H9 (cell line): ENCODE data around the gene SSTR4. TPM values are rescaled to one million over a fixed set of nuclear protein-coding genes. Genes with fewer than 3 reads are reported as not detected.

Experiments used
- DNase-seq: peaks from one replicate; pipeline ENCODE4 v3.0.0-alpha.2; 2017
- H2AFZ ChIP-seq: one replicate; pipeline ENCODE4 v1.6.1; 2013; ENCODE audit warnings: mild to moderate bottlenecking, low read length, control low read depth, moderate library complexity
- H2AK5ac ChIP-seq: 2 replicates; pipeline ENCODE4 v1.6.1; 2013; ENCODE audit warnings: low read length, control low read depth, mixed read lengths; ENCODE audit not compliant: insufficient read length
- H2BK120ac ChIP-seq: one replicate; pipeline ENCODE4 v1.6.1; 2013; ENCODE audit warnings: low read depth, mild to moderate bottlenecking, low read length, control low read depth, inconsistent platforms; ENCODE audit not compliant: poor library complexity, severe bottlenecking
- H2BK12ac ChIP-seq: 2 replicates; pipeline ENCODE4 v1.6.1; 2013; ENCODE audit warnings: low read length, control low read depth, mixed read lengths, low read depth; ENCODE audit not compliant: insufficient read length
- H2BK15ac ChIP-seq: 2 replicates; pipeline ENCODE4 v1.6.1; 2013; ENCODE audit warnings: low read depth, low read length, control low read depth
- H2BK20ac ChIP-seq: one replicate; pipeline ENCODE4 v1.6.1; 2013; ENCODE audit warnings: low read depth, mild to moderate bottlenecking, low read length, control low read depth, inconsistent platforms; ENCODE audit not compliant: poor library complexity, severe bottlenecking
- H2BK5ac ChIP-seq: 2 replicates; pipeline ENCODE4 v1.6.1; 2013; ENCODE audit warnings: low read length, control low read depth, mixed read lengths; ENCODE audit not compliant: insufficient read length
- H3K14ac ChIP-seq: 2 replicates; pipeline ENCODE4 v1.6.1; 2013; ENCODE audit warnings: low read length, control low read depth; ENCODE audit not compliant: insufficient read depth
- H3K18ac ChIP-seq: 2 replicates; pipeline ENCODE4 v1.6.1; 2013; ENCODE audit warnings: low read depth, mild to moderate bottlenecking, mixed read lengths, low read length, control low read depth; ENCODE audit not compliant: insufficient read length
- H3K23ac ChIP-seq: 2 replicates; pipeline ENCODE4 v1.6.1; 2013; ENCODE audit warnings: low read length, control low read depth, mixed read lengths, low read depth; ENCODE audit not compliant: insufficient read length
- H3K23me2 ChIP-seq: 2 replicates; pipeline ENCODE4 v1.6.1; 2013; ENCODE audit warnings: low read depth, mild to moderate bottlenecking, mixed read lengths, low read length, control low read depth; ENCODE audit not compliant: insufficient read length, poor library complexity, severe bottlenecking
- H3K27ac ChIP-seq: 2 replicates; pipeline ENCODE4 v1.5.1; 2013; ENCODE audit warnings: low read length, control low read depth, mixed read lengths, low read depth; ENCODE audit not compliant: insufficient read length
- H3K27me3 ChIP-seq: 2 replicates; pipeline ENCODE4 v1.6.1; 2013; ENCODE audit warnings: low read length, control low read depth, inconsistent platforms; ENCODE audit not compliant: insufficient read depth
- H3K4ac ChIP-seq: 2 replicates; pipeline ENCODE4 v1.6.1; 2013; ENCODE audit warnings: low read depth, mild to moderate bottlenecking, control low read depth, inconsistent platforms, low read length, moderate library complexity
- H3K4me1 ChIP-seq: 2 replicates; pipeline ENCODE4 v1.6.1; 2013; ENCODE audit warnings: low read length, control low read depth, inconsistent platforms; ENCODE audit not compliant: insufficient read depth
- H3K4me2 ChIP-seq: 2 replicates; pipeline ENCODE4 v1.6.1; 2013; ENCODE audit warnings: low read length, control low read depth, mixed read lengths; ENCODE audit not compliant: insufficient read length, insufficient read depth
- H3K56ac ChIP-seq: 2 replicates; pipeline ENCODE4 v1.6.1; 2013; ENCODE audit warnings: low read depth, mild to moderate bottlenecking, mixed read lengths, low read length, control low read depth; ENCODE audit not compliant: insufficient read length
- H3K79me1 ChIP-seq: 2 replicates; pipeline ENCODE4 v1.6.1; 2013; ENCODE audit warnings: low read depth, mild to moderate bottlenecking, moderate library complexity, low read length, control low read depth, inconsistent platforms; ENCODE audit not compliant: insufficient read depth, poor library complexity, severe bottlenecking
- H3K79me2 ChIP-seq: 2 replicates; pipeline ENCODE4 v1.6.1; 2013; ENCODE audit warnings: low read length, control low read depth, inconsistent platforms; ENCODE audit not compliant: insufficient read depth
- H3K9ac ChIP-seq: 2 replicates; pipeline ENCODE4 v1.6.1; 2013; ENCODE audit warnings: low read length, control low read depth, mixed read lengths; ENCODE audit not compliant: insufficient read length; ENCODE audit errors: extremely low read depth
- H3K9me3 ChIP-seq: one replicate; pipeline ENCODE4 v1.6.1; 2013; ENCODE audit warnings: low read depth, low read length, inconsistent platforms; ENCODE audit not compliant: control insufficient read depth
- H3T11ph ChIP-seq: one replicate; pipeline ENCODE4 v1.6.1; 2013; ENCODE audit warnings: mild to moderate bottlenecking, low read length, control low read depth, inconsistent platforms
- H4K20me1 ChIP-seq: one replicate; pipeline ENCODE4 v1.6.1; 2013; ENCODE audit not compliant: control insufficient read depth, insufficient read length, insufficient read depth
- H4K5ac ChIP-seq: 2 replicates; pipeline ENCODE4 v1.6.1; 2013; ENCODE audit warnings: low read depth, mild to moderate bottlenecking, mixed read lengths, low read length, control low read depth; ENCODE audit not compliant: insufficient read length
- H4K8ac ChIP-seq: replicated peaks from 2 replicates; pipeline ENCODE4 v1.6.1; 2013; ENCODE audit warnings: low read length, control low read depth, mixed read lengths, low read depth; ENCODE audit not compliant: insufficient read length
- H4K91ac ChIP-seq: 2 replicates; pipeline ENCODE4 v1.6.1; 2013; ENCODE audit warnings: low read depth, mild to moderate bottlenecking, moderate library complexity, mixed read lengths, low read length, control low read depth; ENCODE audit not compliant: insufficient read length
- H3K27ac Mint-ChIP-seq, 3 experiments: 2 replicates in 2 of 3; 3 replicates in 1 of 3; pipeline ENCODE4 v1.8.0; 2020 to 2021; ENCODE audit warnings: mixed read lengths in 3 of 3, mild to moderate bottlenecking in 1 of 3, moderate library complexity in 1 of 3
- H3K27me3 Mint-ChIP-seq: 2 replicates; pipeline ENCODE4 v1.8.0; 2021; ENCODE audit warnings: low read depth, mild to moderate bottlenecking, moderate library complexity, mixed read lengths
- H3K36me3 Mint-ChIP-seq, 3 experiments: 2 replicates in 2 of 3; 3 replicates in 1 of 3; pipeline ENCODE4 v1.8.0; 2020 to 2021; ENCODE audit warnings: low read depth in 3 of 3, mixed read lengths in 3 of 3; ENCODE audit not compliant: insufficient read depth in 1 of 3
- H3K4me1 Mint-ChIP-seq, 2 experiments: 2 replicates each; pipeline ENCODE4 v1.8.0; 2020; ENCODE audit warnings: mixed read lengths in 2 of 2
- H3K4me3 Mint-ChIP-seq, 2 experiments: 2 replicates in 1 of 2; 3 replicates in 1 of 2; pipeline ENCODE4 v1.8.0; 2020 to 2021; ENCODE audit warnings: mild to moderate bottlenecking in 2 of 2, mixed read lengths in 2 of 2, moderate library complexity in 1 of 2
- H3K9me3 Mint-ChIP-seq, 2 experiments: 2 replicates in 1 of 2; 3 replicates in 1 of 2; pipeline ENCODE4 v1.8.0; 2020; ENCODE audit warnings: mild to moderate bottlenecking in 2 of 2, mixed read lengths in 2 of 2, moderate library complexity in 1 of 2
- WGBS: extraction: QIAGEN DNeasy Blood & Tissue Kit; methylation state at CpG from one replicate; pipeline ENCODE4 v1.1.7; 2013; ENCODE audit warnings: missing lambda C conversion rate, low lambda C conversion rate, mixed read lengths; ENCODE audit not compliant: insufficient read length; ENCODE audit errors: extremely low coverage; 5-methylcytosine and 5-hydroxymethylcytosine counted together
- total RNA-seq: library from RNA; stranded (reverse); gene quantifications from 2 replicates; pipeline ENCODE4 v1.2.1, GENCODE V29; 2021
- TF ChIP-seq, protein P1 (sequence below): fragments of 200-600 bp; sonication (generic); conservative IDR thresholded peaks from 3 replicates; pipeline ENCODE4 v1.8.0; 2021; ENCODE audit warnings: antibody characterized with exemption, mild to moderate bottlenecking

SSTR4 gene
- total RNA-seq, 1 experiment from 2014 or later = not detected

DNA sequence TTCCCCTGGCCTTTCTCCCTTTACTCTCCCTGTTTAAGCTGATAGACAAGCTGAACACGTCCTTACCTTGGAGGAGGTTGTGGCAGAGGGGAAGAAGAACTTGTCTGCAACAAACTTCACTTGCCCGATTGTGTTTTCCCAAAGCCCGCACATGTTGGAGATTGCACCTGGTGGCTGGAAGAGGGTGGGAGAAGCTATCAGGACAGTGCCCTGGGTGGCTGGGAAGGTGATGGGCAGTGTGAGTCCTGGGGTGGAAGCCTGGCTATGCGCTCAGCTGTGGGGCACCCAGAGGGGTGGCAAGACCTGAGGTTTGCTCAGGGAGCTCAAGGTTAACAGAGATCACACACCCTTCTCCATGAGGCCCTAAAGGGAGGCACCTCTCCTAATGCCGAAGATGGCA, 25.0 kb upstream of the SSTR4 start:
- no peak overlapping the region for H3K4me3 Mint-ChIP-seq
- no peak overlapping the region for H4K91ac ChIP-seq

More for the DNA sequence above, 25.0 kb upstream of the SSTR4 start:
- Mint-ChIP-seq H3K36me3 (no peaks in the 10 kb centered on the region), H3K27ac (no peak overlapping the region), H3K4me1 (peaks cover 7 to 10% of the 10 kb centered on the region in 2 experiments), H3K9me3 (no peaks in the 10 kb centered on the region), H3K27me3 (no peaks in the 10 kb centered on the region)
- no CpG with 5 or more reads among the region's 5 CpGs for WGBS
- no peaks in the 10 kb centered on the region for H3K79me1 ChIP-seq
- H2BK20ac ChIP-seq = no peak overlapping the region
- H3K27ac ChIP-seq = no peak overlapping the region
- no peak for DNase-seq
- H3K9me3 ChIP-seq = no peaks in the 10 kb centered on the region
- peaks cover 5% of the 10 kb centered on the region; the same call in 1 of the 2 replicates for H3K4me1 ChIP-seq
- H3K23ac ChIP-seq = no peak overlapping the region
- H2BK5ac ChIP-seq = no peak overlapping the region
- no peak overlapping the region for H3K4me2 ChIP-seq
- no peak overlapping the region for H3K9ac ChIP-seq
- H4K8ac ChIP-seq = no peak overlapping the region
- no peak overlapping the region for H2AK5ac ChIP-seq
- no peak overlapping the region for H2BK15ac ChIP-seq
- no peaks in the 10 kb centered on the region for H4K20me1 ChIP-seq
- no peak overlapping the region for H4K5ac ChIP-seq
- no peak overlapping the region for H2BK12ac ChIP-seq
- TF ChIP-seq, protein P1, sequence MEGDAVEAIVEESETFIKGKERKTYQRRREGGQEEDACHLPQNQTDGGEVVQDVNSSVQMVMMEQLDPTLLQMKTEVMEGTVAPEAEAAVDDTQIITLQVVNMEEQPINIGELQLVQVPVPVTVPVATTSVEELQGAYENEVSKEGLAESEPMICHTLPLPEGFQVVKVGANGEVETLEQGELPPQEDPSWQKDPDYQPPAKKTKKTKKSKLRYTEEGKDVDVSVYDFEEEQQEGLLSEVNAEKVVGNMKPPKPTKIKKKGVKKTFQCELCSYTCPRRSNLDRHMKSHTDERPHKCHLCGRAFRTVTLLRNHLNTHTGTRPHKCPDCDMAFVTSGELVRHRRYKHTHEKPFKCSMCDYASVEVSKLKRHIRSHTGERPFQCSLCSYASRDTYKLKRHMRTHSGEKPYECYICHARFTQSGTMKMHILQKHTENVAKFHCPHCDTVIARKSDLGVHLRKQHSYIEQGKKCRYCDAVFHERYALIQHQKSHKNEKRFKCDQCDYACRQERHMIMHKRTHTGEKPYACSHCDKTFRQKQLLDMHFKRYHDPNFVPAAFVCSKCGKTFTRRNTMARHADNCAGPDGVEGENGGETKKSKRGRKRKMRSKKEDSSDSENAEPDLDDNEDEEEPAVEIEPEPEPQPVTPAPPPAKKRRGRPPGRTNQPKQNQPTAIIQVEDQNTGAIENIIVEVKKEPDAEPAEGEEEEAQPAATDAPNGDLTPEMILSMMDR = no peak
- H3K4ac ChIP-seq = no peak overlapping the region
- H3K23me2 ChIP-seq = no peaks in the 10 kb centered on the region
- no peak overlapping the region for H2AFZ ChIP-seq
- no peaks in the 10 kb centered on the region for H3K27me3 ChIP-seq
- H2BK120ac ChIP-seq = no peak overlapping the region
- no peak overlapping the region for H3K56ac ChIP-seq
- H3K14ac ChIP-seq = no peak overlapping the region
- H3T11ph ChIP-seq = no peak overlapping the region
- no peaks in the 10 kb centered on the region for H3K79me2 ChIP-seq
- no peak overlapping the region for H3K18ac ChIP-seq
